Gastrocnemius medialis (tissue), 4 donors: Measurements from ENCODE around the gene C17orf58.
"Not testable (repeated sequence)": the region's sequence is repeated elsewhere in the genome, so short reads cannot be mapped to it uniquely, and the experiment has no call there.

Experiments used
- CTCF ChIP-seq, 5 experiments: fragments of 450-650 bp in 3 of 5; fragments of 200-600 bp in 2 of 5; sonication (generic) in 2 of 5; IDR thresholded peaks in 4 of 5; conservative IDR thresholded peaks in 1 of 5; 1 replicate in 4 of 5; 2 replicates in 1 of 5; pipeline ENCODE4 v1.5.1; 2016 to 2019; ENCODE audit warnings: antibody characterized with exemption in 5 of 5, mild to moderate bottlenecking in 3 of 5, moderate library complexity in 3 of 5
- POLR2A ChIP-seq, 2 donors: fragments of 450-650 bp; IDR thresholded peaks; one replicate each; pipeline ENCODE4 v1.6.1; 2017; ENCODE audit warnings: antibody characterized with exemption in 2 of 2, mild to moderate bottlenecking in 2 of 2, moderate library complexity in 2 of 2

DNA sequence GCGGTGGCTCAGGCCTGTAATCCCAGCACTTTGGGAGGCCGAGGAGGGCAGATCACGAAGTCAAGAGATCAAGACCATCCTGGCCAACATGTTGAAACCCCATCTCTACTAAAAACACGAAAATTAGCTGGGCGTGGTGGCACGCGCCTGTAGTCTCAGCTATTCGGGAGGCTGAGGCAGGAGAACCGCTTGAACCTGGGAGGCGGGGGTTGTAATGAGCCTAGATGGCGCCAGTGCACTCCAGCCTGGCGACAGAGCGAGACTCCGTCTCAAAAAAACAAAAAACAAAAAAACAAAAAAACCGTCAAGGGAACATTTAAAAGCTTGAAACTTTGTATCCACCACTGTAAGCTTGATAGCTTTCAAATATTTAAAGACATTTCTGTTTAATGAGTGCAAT lies 26.3 kb upstream of the C17orf58 start:
- not testable (repeated sequence) for TF ChIP-seq CTCF (IDR thresholded peaks at IDR 0.05 in 4 of 5, conservative IDR thresholded peaks at IDR 0.05 in 1 of 5); POLR2A (IDR thresholded peaks at IDR 0.05)
